ENCODE results near the gene DUOX1. TPM values are rescaled to one million over a fixed set of nuclear protein-coding genes. Genes with fewer than 3 reads are reported as not detected.

Gene DUOX1
- total RNA-seq, 1 donor from 2014 or later: 0.12 TPM

- TF ChIP-seq CTCF (conservative IDR thresholded peaks at IDR 0.05; ENCODE audit: low read depth, low read length): no peak
- no peak for DNase-seq (ENCODE audit: low read depth)
- no peak overlapping the region for H3K4me3 ChIP-seq (ENCODE audit: low read depth, low read length)
These were observed 9.3 kb downstream of the DUOX1 start for GRCh38 chr15:45138814-45139765.

GRCh38 chr15:45139770-45140169 lies 10.0 kb downstream of the DUOX1 start:
- H3K4me3 ChIP-seq (ENCODE audit: low read depth, low read length): no peak overlapping the region
- no peak for TF ChIP-seq CTCF (conservative IDR thresholded peaks at IDR 0.05; ENCODE audit: low read depth, low read length)
- DNase-seq (ENCODE audit: low read depth): no peak

- TF ChIP-seq CTCF (conservative IDR thresholded peaks at IDR 0.05; ENCODE audit: low read depth, low read length): no peak
- H3K4me3 ChIP-seq (ENCODE audit: low read depth, low read length): no peak overlapping the region
- no peak for DNase-seq (ENCODE audit: low read depth)
These were observed 10.9 kb downstream of the DUOX1 start for GRCh38 chr15:45140557-45141250.

GRCh38 chr15:45141386-45141785 lies 11.6 kb downstream of the DUOX1 start:
- no peak overlapping the region for H3K4me3 ChIP-seq (ENCODE audit: low read depth, low read length)
- TF ChIP-seq CTCF (conservative IDR thresholded peaks at IDR 0.05; ENCODE audit: low read depth, low read length): no peak
- DNase-seq (ENCODE audit: low read depth): no peak

GRCh38 chr15:45143056-45143455 lies 13.3 kb downstream of the DUOX1 start:
- no peak for DNase-seq (ENCODE audit: low read depth)
- no peak for TF ChIP-seq CTCF (conservative IDR thresholded peaks at IDR 0.05; ENCODE audit: low read depth, low read length)

GRCh38 chr15:45143946-45144345 lies 14.2 kb downstream of the DUOX1 start:
- no peak for TF ChIP-seq CTCF (conservative IDR thresholded peaks at IDR 0.05; ENCODE audit: low read depth, low read length)
- H3K4me3 ChIP-seq (ENCODE audit: low read depth, low read length): no peak overlapping the region
- DNase-seq (ENCODE audit: low read depth): no peak

More at GRCh38 chr15:45143056-45143455, 13.3 kb downstream of the DUOX1 start:
- no peak overlapping the region for H3K4me3 ChIP-seq (ENCODE audit: low read depth, low read length)

Data from epithelial cell of proximal tubule (primary cell).